Endodermal cell (in vitro differentiated cells): ENCODE measurements around the gene CYP4X1. TPM values are rescaled to one million over a fixed set of nuclear protein-coding genes. Genes with fewer than 3 reads are reported as not detected.
"Not testable (repeated sequence)": the region's sequence is repeated elsewhere in the genome, so short reads cannot be mapped to it uniquely, and the experiment has no call there.

Experiments
- DNase-seq: peaks from one replicate; pipeline ENCODE4 v3.0.0-alpha.2; 2017
- H3K27ac ChIP-seq: 2 replicates; pipeline ENCODE4 v1.5.1; 2013; ENCODE audit warnings: mild to moderate bottlenecking, low read depth, low read length, moderate library complexity
- H3K27me3 ChIP-seq: 2 replicates; pipeline ENCODE4 v1.6.1; 2013; ENCODE audit warnings: mild to moderate bottlenecking, low read length, moderate library complexity; ENCODE audit not compliant: insufficient read depth, control insufficient read depth, poor library complexity, severe bottlenecking
- H3K36me3 ChIP-seq: 2 replicates; pipeline ENCODE4 v1.7.0; 2013; ENCODE audit warnings: mild to moderate bottlenecking, low read length, moderate library complexity; ENCODE audit not compliant: control insufficient read depth, insufficient read depth
- H3K4me1 ChIP-seq: one replicate; pipeline ENCODE4 v1.7.0; 2013; ENCODE audit warnings: low read length; ENCODE audit not compliant: control insufficient read depth, insufficient read depth
- H3K4me3 ChIP-seq: 2 replicates; pipeline ENCODE4 v1.5.1; 2013; ENCODE audit warnings: mild to moderate bottlenecking, low read length, moderate library complexity
- H3K9ac ChIP-seq: 2 replicates; pipeline ENCODE4 v1.6.1; 2013; ENCODE audit warnings: mild to moderate bottlenecking, low read length, moderate library complexity; ENCODE audit not compliant: poor library complexity, severe bottlenecking; ENCODE audit errors: extremely low read depth
- H3K9me3 ChIP-seq: 2 replicates; pipeline ENCODE4 v1.6.1; 2013; ENCODE audit warnings: mild to moderate bottlenecking, low read length, moderate library complexity; ENCODE audit not compliant: control insufficient read depth
- H3K27ac Mint-ChIP-seq: 2 replicates; pipeline ENCODE4 v1.8.0; 2020; ENCODE audit warnings: mixed read lengths
- H3K27me3 Mint-ChIP-seq: 2 replicates; pipeline ENCODE4 v1.8.0; 2021; ENCODE audit warnings: mild to moderate bottlenecking, mixed read lengths; ENCODE audit not compliant: insufficient read depth
- H3K36me3 Mint-ChIP-seq: 2 replicates; pipeline ENCODE4 v1.8.0; 2020; ENCODE audit warnings: low read depth, mixed read lengths
- H3K4me1 Mint-ChIP-seq: 2 replicates; pipeline ENCODE4 v1.8.0; 2020; ENCODE audit warnings: mixed read lengths
- H3K4me3 Mint-ChIP-seq: 2 replicates; pipeline ENCODE4 v1.8.0; 2020; ENCODE audit warnings: mild to moderate bottlenecking, moderate library complexity, mixed read lengths
- H3K9me3 Mint-ChIP-seq: 2 replicates; pipeline ENCODE4 v1.8.0; 2020; ENCODE audit warnings: mild to moderate bottlenecking, mixed read lengths
- WGBS, 2 experiments: methylation state at CpG; one replicate each; pipeline versions ENCODE4 v1.1.5 to v1.1.7; 2013; ENCODE audit warnings: missing lambda C conversion rate in 2 of 2, mixed read lengths in 1 of 2; ENCODE audit not compliant: insufficient coverage in 1 of 2, insufficient read length in 1 of 2; 5-methylcytosine and 5-hydroxymethylcytosine counted together
- total RNA-seq, 2 donors: library from RNA; stranded (reverse); fragmentation: NEBNext Ultra II Directional in 1 of 2; extraction: Animal tissue kit (Norgen Biotek cat#: 25700) in 1 of 2; gene quantifications; 2 replicates in 1 of 2; 3 replicates in 1 of 2; pipeline ENCODE4 v1.2.1, GENCODE V29; 2021
- TF ChIP-seq, protein P1 (sequence below): fragments of 200-600 bp; sonication (generic); conservative IDR thresholded peaks from 2 replicates; pipeline ENCODE4 v1.5.0; 2021; ENCODE audit warnings: antibody characterized with exemption, mild to moderate bottlenecking

The CYP4X1 gene
- total RNA-seq, 2 donors from 2014 or later, result 8.8 to 12.9 TPM

DNA sequence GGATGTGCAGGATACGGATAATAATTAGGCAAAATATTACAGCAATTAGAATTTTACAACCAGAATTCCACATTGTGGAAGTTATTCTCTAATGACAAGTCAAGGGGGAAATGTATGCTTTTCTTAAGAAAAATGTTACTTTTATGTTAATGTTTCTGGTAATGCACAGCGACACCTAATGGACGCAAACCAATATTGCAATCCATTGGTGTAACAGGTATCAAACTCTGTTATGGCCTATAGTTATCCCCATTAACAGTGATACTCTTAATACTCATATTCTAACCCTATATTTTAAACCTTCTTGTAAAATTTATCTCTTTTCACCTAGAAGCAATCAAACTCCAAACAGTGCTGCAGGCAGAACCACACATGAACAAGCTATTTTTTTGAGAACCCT is 65.9 kb downstream of the CYP4X1 start:
- TF ChIP-seq, protein P1, sequence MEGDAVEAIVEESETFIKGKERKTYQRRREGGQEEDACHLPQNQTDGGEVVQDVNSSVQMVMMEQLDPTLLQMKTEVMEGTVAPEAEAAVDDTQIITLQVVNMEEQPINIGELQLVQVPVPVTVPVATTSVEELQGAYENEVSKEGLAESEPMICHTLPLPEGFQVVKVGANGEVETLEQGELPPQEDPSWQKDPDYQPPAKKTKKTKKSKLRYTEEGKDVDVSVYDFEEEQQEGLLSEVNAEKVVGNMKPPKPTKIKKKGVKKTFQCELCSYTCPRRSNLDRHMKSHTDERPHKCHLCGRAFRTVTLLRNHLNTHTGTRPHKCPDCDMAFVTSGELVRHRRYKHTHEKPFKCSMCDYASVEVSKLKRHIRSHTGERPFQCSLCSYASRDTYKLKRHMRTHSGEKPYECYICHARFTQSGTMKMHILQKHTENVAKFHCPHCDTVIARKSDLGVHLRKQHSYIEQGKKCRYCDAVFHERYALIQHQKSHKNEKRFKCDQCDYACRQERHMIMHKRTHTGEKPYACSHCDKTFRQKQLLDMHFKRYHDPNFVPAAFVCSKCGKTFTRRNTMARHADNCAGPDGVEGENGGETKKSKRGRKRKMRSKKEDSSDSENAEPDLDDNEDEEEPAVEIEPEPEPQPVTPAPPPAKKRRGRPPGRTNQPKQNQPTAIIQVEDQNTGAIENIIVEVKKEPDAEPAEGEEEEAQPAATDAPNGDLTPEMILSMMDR, result peak; percentile 77
- not testable (repeated sequence) for H3K4me1 ChIP-seq, H3K36me3 Mint-ChIP-seq, H3K4me3 ChIP-seq, H3K27ac Mint-ChIP-seq, H3K9me3 ChIP-seq, H3K9me3 Mint-ChIP-seq, H3K9ac ChIP-seq, H3K36me3 ChIP-seq, H3K4me1 Mint-ChIP-seq, H3K27ac ChIP-seq, H3K27me3 ChIP-seq, H3K4me3 Mint-ChIP-seq, H3K27me3 Mint-ChIP-seq
- DNase-seq, result peak; percentile 62
- WGBS, 2 experiments, result 0% methylated on average over 2 of the region's 3 CpGs

DNA sequence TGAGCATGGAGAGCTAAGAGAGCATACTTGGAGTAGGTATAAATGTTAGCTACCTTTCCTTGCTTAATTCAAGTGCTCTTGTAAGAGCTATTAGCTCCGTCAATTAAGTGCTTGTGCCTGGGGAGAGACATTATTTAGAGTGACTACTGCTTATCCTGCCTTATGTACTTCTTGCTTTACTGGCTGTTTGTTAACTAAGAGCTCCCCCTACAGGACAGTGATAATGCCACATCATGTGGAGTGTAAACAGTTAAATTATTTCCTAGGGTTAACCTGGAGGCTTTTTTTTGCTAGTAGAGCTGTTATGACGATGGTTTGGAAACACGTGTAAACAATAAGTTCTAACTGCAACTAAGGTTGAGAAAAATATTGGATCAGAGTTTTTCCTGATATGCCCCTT is 68.0 kb downstream of the CYP4X1 start:
- WGBS, 2 experiments, result 43% methylated on average over 3 of the region's 3 CpGs; no CpG with 5 or more reads in 1 of the 2 experiments
- not testable (repeated sequence) for H3K4me3 ChIP-seq, H3K27ac Mint-ChIP-seq

More for the DNA sequence above, 68.0 kb downstream of the CYP4X1 start:
- H3K36me3 ChIP-seq, H3K4me1 ChIP-seq, H3K27ac ChIP-seq, H3K9ac ChIP-seq, DNase-seq, H3K27me3 Mint-ChIP-seq, H3K36me3 Mint-ChIP-seq, H3K4me3 Mint-ChIP-seq, H3K4me1 Mint-ChIP-seq, H3K9me3 Mint-ChIP-seq, H3K27me3 ChIP-seq, H3K9me3 ChIP-seq: not testable (repeated sequence)
- TF ChIP-seq, protein P1, result peak; percentile 72

Other genes starting within 250 kb of the CYP4X1 start
- 1 to 10 TPM in 1 of 2 donors, under 1 TPM in 1; 0.92 to 2.0 TPM for gene CYP4B1, start 224.6 kb upstream of the CYP4X1 start, total RNA-seq
- gene CYP4A11, start 82.2 kb upstream of the CYP4X1 start, total RNA-seq, result under 1 TPM; 0.24 to 0.62 TPM
- gene CYP4Z1, start 43.6 kb downstream of the CYP4X1 start, total RNA-seq, result under 1 TPM; 0.20 to 0.31 TPM
- under 1 TPM in 1 of 2 donors, not detected in 1; 0.35 TPM for gene CYP4A22, start 113.8 kb downstream of the CYP4X1 start, total RNA-seq
- gene PDZK1IP1, start 166.4 kb downstream of the CYP4X1 start, total RNA-seq, result not detected
- under 1 TPM in 1 of 2 donors, not detected in 1; 0.04 TPM for gene TAL1, start 208.6 kb downstream of the CYP4X1 start, total RNA-seq